GM19397 (cell line): ENCODE measurements around the gene STARD10.
"Not testable (repeated sequence)": the region's sequence is repeated elsewhere in the genome, so short reads cannot be mapped to it uniquely, and the experiment has no call there.

ENCODE experiments used
- ATAC-seq: cut with Tn5 transposase; IDR thresholded peaks from one replicate; pipeline ENCODE4 v1.9.1; 2021; ENCODE audit warnings: mild to moderate bottlenecking, moderate library complexity; ENCODE audit not compliant: unreplicated experiment

The STARD10 gene, protein sequence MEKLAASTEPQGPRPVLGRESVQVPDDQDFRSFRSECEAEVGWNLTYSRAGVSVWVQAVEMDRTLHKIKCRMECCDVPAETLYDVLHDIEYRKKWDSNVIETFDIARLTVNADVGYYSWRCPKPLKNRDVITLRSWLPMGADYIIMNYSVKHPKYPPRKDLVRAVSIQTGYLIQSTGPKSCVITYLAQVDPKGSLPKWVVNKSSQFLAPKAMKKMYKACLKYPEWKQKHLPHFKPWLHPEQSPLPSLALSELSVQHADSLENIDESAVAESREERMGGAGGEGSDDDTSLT

DNA sequence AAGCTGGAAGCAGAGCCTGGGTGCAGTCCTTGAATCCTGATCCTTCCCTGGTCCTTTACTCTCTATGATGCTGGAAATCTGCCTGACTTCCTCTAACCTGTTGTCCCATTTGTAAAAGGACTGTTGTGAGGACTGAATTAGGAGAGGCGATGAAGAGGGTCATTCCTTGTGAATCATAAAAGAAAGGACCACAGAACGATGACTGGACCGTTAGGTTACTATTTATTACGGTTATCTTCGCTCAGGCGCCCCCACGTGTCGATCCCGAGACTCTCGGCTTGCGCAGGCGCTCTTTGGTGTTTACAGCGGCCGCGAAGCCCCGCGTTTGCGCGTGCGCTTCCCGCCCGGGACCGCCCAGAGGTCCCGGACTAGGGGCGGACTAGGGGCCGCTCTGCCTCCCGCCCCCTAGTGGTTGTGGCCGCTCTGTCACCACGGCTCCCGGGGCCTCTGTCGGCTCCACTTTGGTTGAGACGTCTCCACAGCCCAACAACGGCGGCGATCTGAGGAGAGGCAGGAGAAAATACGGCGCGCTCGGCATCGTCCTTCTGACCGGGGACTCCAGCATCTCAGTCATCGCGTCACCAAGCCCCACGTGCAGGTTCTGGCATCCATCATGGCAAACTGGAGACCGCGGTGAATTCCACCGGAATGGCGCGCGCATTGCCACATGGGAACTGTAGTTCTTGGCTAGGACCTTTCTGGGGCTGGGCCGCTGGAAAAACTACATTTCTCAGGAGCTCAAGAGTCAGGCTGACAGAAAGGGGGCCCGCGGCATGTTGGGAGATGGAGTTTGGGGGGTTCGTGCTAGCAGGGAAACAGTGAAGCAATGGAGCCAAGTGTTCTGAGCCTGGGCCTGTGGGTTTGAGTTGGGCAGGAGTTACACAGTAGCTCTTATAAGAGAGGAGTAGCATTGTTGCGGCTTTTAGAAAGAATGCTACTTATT lies at the start of gene STARD10:
TSS of gene STARD10 (minus strand) at position 623 of the 943 bp plus-strand sequence. CDS start 12,866 bp downstream, outside the sequence.
- peak; percentile 94 for ATAC-seq

DNA sequence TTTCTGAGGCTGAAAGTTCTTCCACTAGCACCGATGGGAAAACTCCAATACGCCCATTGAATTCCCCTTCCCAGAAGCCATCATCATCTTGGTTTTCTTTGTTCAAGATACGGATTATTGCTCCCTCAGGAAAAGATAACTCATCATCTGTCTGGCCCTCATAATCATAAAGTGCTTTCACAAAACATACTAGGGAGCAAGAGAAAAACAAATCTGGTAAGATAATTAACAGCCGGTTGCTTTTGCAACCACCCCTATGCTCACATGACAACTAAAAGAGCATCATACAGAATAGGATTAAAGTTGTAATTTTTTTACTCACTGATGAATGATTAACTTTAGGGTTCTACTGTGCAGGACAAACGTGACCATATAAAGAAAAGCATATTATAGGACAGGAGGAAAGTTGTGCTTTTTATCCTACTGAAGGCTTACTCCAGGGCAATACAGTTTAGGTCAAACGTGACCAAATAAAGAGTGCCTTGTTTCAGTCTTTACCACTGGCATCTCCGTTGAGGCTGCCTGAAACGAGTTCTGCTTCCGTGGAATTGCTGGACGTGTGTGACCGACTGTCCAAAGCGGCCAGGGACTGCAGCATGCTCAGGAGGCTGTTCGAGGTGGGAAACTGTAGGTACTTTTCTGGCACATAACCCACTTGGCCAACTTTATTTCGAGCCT lies 48.9 kb upstream of the STARD10 start:
- no peak for ATAC-seq

DNA sequence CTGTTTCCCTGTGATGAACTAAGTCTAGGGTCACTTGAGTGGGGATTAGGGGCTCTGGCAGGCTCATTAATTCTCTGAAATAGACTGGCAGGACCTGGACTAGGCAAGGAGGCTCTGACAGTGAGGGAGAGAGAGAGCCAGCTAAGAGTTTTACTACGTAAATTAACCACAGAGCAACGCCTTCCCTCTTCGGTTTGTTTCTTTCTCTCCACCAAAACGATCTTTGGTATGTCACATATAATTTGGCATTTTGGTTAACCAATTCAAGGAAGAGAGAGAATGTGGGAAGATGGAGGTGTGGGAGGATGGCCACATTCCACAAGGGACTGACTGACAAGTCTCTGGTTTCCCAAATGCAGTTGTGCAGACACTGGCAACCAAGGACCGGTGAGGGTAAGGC lies 48.3 kb upstream of the STARD10 start:
- no peak for ATAC-seq

DNA sequence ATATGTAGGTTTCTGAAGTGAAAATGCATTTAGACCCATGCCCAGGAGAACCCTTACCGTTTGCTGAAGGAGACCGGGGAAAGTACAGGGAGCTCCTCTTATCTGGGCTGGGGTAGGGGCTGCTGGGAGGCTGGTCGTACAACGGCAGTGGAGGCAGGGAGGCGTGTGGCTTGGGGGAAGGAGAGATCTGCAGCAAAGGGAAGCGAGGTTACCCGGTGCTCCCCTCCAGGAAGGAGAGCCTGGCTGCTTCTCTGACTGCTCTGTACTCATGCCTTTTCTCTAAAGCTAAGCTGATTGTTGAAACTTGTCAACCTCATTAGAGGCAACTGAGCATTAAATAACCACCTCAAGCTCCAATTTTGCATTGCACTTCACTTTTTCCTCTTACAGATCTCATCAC lies 47.5 kb upstream of the STARD10 start:
- ATAC-seq: no peak

DNA sequence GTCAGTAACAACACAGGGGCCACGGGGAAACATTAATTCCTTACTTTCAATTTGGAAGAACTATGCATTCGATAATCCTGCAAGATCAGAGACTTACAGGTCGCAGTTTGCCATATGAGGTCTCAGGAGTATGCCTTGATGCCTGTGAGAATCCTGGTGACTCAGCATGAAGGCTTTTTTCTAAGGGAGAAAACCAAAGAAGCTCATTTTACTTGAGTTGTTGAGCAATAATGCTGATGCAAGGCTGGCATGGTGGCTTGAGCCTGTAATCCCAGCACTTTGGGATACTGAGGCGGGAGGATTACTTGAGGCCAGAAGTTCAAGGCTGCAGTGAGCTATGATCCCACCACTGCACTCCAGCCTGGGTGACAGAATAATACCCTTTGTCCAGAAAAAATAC lies 46.9 kb upstream of the STARD10 start:
- ATAC-seq: no peak

DNA sequence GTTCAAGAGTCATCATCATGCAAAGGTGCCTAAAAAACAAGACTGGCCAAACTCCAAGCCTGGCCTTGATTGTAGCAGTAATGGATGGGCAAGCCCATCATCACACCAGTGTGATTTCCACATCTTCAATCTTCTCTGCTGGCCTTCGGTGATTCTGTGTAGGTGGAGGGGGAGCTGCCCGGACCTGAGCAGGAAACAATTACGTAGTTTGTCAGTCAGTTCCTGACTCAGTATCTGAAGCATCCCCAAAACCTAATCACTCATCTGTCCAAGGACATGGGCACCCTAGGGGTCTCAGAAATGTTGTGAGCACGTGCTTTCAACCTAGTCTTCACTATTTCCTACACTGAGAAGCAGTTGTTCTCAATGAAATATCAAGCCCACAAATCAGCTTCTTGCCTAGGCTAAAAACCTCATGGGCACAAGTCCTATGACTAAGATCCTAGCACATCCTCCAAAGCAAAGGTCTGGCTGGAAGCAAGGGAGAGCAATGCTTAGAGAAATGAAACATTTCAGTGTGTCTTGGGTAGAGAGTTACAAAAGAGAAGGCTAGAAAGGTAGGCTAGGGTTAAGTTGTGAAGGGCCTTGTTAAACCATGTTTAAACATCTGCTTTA lies 45.0 kb upstream of the STARD10 start:
- ATAC-seq: no peak

DNA sequence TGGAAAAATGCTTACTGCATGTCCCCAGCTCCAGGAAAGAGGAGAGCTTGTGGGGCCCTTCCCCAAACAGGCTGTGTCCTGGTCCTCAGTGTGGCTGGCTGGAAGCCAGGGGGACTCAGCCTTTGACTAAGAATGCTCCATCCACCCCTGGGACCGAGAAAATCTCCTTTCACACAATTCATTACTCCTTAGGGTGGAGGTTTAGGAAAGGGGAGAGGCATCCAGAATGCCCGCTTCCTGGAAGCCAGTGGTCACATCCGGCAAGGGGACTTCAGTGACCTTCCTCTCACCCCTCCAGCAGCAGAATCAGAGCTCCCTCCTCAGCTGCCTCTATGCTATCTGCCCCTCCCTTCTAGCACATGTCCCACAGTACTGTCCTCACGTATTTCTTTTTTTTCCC lies 42.3 kb upstream of the STARD10 start:
- no peak for ATAC-seq

DNA sequence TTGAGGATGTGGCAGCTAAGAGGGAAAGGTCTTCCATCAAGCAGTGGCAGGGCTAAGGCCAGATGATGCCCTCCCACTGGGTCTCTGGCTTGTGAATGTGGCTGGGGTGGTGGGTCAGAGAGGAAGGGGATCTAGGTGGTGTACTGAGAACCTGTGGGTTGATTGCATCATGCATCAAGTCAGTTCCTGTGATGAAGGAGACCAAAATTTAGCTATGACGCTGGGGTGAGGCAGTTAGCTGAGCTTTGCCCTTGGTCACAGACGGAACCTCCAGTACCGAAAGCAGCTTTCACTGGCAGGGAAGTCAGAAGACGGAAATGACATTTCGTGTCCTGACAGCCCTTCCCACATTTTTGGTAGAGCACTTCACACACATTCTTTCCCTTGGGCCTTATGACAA lies 41.1 kb upstream of the STARD10 start:
- no peak for ATAC-seq

DNA sequence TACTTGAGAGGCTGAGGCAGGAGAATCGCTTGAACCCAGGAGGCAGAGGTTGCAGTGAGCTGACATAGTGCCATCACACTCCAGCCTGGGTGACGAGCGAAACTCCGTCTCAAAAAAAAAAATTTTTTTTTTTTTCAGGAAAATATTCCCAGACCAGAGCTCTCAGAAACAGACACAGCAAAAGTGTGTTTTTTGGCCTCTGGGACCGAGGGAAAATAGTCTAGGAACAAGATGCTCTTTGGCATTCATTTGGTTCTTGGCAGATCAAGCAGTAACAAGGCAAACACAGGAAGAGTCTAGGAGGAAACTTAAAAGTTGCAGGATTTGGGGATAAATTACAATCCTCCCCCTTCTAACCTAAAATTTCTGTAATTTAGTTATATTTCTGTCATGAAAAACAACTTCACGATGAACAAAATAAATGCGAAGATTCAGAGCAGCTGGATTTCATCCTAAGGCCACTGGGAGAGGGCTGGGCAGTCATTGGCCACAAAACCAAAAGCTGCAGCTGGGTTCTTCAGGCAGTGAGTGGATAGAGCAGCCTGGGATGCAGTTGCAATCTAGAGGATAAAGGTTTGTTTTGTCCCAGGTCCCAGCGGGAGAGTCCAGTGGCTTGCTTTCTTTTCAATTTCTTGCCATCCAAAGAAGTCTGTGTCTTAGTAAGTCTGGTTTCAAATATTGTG lies 40.1 kb upstream of the STARD10 start:
- ATAC-seq: no peak

DNA sequence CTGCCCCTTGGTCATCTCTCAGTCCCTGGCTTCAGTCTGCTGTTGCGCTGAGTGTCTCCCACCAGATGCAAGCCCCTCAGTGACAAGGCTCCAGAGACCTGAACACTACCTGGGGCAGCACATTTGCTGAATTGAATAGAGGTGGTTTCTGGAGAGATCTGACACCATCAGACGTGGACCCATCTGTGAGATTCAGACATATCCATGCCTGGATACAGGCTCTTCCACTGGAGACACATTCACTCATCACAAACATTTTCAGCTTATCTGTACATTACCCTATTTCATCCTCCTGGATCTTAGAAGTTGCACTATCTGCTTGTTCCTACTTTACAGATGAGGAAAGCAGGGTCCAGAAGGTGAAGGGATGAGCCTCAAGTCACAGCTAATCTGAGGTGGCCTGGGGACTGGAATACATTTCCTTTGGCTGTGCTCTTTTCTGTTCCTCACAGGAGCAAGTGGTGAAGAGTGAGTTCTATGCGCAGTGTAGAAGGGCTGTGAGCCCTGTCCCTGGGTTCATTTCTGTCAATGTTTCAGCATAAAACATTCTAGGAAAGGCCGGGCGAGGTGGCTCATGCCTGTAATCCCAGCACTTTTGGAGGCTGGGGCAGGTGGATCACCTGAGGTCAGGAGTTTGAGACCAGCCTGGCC lies 39.4 kb upstream of the STARD10 start:
- no peak for ATAC-seq

DNA sequence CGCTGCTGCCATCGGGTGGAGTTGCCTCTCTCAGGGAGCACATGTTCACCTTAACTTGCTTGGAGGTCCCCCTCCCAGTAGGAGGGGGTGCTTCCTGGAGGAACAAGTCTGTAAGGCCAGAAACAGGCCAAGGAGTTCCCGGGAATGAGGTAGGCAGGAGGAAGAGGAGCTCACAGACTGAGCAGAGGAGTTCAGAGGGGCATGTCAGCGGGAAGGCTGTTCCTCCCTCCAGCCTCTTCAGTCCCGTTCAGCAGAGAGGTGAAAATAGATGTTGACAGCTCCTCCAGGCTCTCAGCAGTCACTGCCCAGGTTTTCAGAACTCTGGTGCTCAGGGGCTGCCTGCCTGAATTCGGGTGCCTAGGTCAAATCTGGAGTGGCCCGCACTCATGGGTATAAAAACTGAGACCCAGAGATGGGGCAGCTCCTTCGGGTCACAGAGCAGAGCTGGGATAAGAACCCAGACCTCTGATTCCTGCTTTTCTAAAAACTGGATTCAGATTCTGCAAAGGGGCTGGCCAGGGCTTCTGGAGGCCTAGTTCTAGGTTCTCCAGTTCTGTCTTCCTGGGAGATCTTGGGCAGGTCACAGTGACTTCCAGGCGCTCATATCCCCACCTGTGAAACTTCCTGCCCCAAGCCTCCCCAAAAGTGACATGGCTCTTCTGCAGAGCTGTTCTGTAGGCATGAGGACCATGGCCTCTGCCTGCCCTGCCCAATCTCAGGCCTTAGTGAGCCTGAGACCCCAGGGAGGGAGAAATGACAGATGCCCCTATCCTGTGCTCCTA lies 38.6 kb upstream of the STARD10 start:
- ATAC-seq: no peak

DNA sequence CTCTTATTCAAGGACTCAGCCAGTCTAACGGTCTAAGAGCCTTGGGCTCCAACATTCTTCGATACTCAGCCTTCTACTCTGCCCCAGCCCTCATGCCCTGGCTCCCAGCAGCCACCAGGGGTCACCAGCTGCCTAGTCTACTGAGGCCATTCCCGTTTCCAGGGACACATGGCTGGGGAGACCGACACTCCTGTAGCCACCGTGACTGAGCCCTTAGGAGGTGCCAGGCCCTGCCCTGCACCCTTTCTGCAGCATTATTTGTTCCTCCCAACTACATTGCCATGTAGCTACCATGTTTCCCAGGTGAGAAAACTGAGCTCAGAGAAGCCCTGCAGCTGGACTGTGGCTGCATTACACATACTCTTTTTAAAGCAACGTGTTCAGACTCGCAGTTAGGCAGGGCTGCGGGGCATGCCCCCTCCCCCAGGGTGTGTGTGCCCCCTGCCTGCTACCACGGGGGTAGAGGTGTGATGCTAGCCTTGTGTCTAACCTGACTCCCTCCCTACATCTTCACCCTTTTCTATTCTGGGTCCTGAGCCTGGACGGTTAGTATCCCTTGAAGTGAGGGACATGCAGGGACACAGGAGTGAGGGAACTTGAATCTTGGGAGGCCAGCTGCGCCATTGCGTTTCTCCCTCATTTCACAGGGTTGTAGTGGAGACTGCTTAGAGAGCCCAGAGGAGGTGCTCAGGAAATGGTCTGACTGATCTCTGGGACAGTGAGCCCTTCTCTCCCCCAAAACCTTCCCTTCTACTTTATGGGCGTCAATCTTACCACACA lies 37.9 kb upstream of the STARD10 start:
- no peak for ATAC-seq

DNA sequence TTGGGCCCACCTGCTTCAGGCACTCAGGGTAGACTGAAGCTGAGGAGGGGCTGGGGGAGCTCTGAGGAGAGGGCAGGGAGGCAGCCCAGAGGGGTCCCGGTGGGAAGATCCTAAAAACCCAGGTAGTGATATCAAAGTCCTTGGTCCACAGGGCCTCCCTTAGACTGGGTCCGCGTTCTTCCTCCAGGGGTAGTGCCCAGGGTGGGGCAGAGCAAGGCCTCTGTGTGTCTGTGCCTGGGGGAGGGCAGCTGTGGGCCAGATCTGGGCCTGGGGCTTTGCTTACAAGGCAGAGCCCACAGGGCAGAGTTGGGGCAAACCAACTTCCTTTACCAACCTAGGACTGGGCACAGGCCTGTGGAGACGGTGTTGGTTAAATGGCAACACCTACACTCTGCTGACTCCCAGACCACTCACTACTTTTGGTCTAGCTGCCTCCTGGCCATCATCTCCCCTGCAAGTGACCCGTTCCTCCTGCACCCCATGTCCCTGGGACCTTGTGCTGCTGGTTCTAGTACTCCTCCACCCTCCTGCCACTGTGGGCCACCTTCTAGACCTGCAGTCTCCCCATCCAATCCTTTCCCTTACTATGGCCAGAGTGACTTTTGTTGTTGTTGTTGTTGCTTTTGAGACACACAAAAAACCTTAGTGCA lies 36.2 kb upstream of the STARD10 start:
- no peak for ATAC-seq

DNA sequence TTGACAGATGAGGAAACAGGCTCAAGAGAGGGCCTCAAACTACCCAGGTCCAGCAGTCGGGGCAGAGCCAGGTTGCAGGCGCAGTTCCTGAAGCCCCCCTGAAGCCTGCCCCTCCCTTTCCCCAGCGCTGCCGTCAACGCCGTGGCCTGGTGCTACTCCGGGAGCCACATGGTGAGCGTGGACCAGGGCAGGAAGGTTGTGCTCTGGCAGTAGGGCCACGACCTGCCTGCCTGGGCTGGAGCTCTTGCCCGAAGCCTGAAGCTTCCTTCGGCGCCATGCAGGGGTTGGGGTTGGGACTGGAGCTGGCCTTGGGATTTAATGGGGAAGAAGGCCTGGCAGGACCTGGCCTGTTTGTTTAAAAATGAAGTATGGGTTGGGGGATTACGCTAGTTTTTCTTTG lies 35.3 kb upstream of the STARD10 start:
- ATAC-seq: no peak

DNA sequence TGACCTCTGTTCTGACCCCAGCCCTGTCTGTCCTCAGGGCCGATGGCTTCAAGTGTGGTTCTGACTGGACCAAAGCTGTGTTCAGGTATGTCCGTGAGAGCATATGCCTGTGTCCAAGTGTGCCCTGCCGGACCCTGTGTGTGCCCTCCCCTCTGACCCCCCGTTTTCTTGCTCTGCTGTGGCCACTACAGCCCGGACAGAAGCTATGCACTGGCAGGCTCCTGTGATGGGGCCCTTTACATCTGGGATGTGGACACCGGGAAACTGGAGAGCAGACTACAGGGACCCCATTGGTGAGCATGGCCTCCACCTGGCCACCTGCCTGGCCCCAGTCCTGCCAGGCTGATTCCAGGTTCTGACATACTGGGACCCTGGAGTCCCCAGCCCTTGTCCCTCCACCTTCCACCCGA lies 34.9 kb upstream of the STARD10 start:
- no peak for ATAC-seq

DNA sequence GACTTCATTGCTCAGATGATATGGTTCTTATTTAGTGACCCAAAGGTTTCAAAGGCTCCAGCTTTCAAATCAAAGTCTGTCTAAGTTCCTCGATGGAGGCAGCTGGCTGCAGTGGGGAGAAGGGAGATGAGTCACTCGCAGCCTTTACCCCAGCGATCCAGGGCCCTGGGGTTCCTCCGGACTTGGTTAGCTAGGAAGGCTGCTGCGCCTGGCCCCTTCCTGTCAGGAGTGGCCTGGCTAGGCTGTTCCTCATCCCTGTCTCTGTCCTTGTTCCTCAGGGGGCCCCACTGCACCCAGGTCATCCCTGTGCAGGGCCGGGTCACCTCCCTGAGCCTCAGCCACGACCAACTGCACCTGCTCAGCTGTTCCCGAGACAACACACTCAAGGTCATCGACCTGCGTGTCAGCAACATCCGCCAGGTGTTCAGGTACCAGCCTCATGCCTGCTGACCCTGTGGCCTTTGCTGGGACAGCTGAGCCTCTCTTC lies 34.3 kb upstream of the STARD10 start:
- ATAC-seq: no peak

DNA sequence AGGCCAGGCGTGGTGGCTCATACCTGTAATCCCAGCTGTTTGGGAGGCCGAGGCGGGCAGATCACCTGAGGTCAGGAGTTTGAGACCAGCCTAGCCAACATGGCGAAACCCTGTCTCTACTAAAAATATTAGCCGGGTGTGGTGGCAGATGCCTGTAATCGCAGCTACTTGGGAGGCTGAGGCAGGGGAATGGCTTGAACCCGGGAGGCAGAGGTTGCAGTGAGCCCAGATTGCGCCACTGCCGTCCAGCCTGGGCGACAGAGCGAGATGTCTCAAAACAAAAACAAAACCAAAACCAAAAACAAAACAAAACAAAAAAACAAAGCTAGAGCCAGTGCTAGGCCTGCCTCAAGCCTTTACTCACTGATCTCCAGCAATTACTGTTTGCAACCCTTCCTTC lies 33.8 kb upstream of the STARD10 start:
- ATAC-seq: not testable (repeated sequence)

DNA sequence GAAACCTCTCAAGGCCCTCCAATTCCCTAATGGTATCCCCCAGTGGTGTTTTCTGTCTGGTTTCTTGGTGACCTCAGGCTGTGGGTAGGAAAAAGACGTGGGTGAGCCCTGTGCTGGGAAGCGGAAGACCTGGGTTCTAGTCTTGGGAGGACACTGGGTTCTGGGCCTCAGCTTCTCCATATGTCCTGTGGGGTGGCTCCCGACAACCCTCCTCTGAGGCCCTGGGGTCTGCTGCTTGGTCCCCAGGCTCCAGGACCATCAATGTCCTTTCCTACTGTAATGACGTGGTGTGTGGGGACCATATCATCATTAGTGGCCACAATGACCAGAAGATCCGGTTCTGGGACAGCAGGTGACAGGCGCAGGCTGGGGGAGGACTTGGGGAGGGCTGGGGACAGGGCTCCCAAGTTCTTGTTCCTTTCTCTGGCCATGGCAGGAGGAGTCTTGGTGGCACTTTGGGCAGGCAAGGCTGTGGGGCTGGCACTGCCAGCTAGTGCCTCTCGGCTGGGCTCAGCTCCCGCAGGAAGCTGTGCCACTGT lies 33.2 kb upstream of the STARD10 start:
- no peak for ATAC-seq
